PC-3 (cell line): Measurements from ENCODE around the gene LMO7.

Experiments
- EZH2 ChIP-seq: fragments of 300-600 bp; sonication (generic); IDR thresholded peaks from one replicate; pipeline ENCODE4 v1.6.1; 2017; ENCODE audit warnings: antibody characterized with exemption, mild to moderate bottlenecking, low read length; ENCODE audit not compliant: unreplicated experiment
- TF ChIP-seq, protein P1 (sequence below): fragments of 300-600 bp; sonication (generic); conservative IDR thresholded peaks from 2 replicates; pipeline ENCODE4 v1.5.1; 2017; ENCODE audit warnings: antibody characterized with exemption, low read depth, mild to moderate bottlenecking, low read length

GRCh38 chr13:75739244-75739868 lies 103.2 kb downstream of the LMO7 start:
- TF ChIP-seq, protein P1, sequence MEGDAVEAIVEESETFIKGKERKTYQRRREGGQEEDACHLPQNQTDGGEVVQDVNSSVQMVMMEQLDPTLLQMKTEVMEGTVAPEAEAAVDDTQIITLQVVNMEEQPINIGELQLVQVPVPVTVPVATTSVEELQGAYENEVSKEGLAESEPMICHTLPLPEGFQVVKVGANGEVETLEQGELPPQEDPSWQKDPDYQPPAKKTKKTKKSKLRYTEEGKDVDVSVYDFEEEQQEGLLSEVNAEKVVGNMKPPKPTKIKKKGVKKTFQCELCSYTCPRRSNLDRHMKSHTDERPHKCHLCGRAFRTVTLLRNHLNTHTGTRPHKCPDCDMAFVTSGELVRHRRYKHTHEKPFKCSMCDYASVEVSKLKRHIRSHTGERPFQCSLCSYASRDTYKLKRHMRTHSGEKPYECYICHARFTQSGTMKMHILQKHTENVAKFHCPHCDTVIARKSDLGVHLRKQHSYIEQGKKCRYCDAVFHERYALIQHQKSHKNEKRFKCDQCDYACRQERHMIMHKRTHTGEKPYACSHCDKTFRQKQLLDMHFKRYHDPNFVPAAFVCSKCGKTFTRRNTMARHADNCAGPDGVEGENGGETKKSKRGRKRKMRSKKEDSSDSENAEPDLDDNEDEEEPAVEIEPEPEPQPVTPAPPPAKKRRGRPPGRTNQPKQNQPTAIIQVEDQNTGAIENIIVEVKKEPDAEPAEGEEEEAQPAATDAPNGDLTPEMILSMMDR: no peak
- TF ChIP-seq EZH2: no peak
